HCT116 (cell line): ENCODE results near the gene KCNK15. TPM values are rescaled to one million over a fixed set of nuclear protein-coding genes. Genes with fewer than 3 reads are reported as not detected.

ENCODE experiments used
- ATAC-seq: fragments of 200-7000 bp; cut with Tn5 transposase; 2 replicates; pipeline ENCODE4 v1.9.1; 2020; ENCODE audit warnings: mild to moderate bottlenecking, moderate library complexity
- BruUV-seq: library from RNA; stranded (reverse); fragments of 400-500 nt; replicated peaks from 2 replicates; lab custom pipeline; 2021; lab: Mats Ljungman, UMichigan
- CTCF ChIA-PET: fragments of 300-600 bp; sonication (Branson Sonifier 250); formaldehyde crosslinking; loops from one replicate; lab custom pipeline; 2021; ENCODE audit warnings: antibody characterized with exemption; lab: Charles Lee
- POLR2A ChIA-PET: fragments of 300-600, 350-600 bp; sonication (Branson Sonifier 250); formaldehyde crosslinking; loops from one replicate; lab custom pipeline; 2021; ENCODE audit warnings: antibody characterized with exemption; lab: Charles Lee
- RAD21 ChIA-PET, 2 experiments: fragments of 300-600 bp; sonication (Branson Sonifier 250); formaldehyde crosslinking; loops; one replicate each; lab custom pipeline; 2023; ENCODE audit warnings: low total read pairs in 2 of 2; ENCODE audit not compliant: uncharacterized antibody in 2 of 2, unreplicated experiment in 2 of 2, low non-redundant PET in 1 of 2; lab: Charles Lee
- DNase-seq: peaks from one replicate; pipeline ENCODE4 v3.0.0-alpha.2; 2010; ENCODE audit warnings: low read depth, low spot score
- H2AFZ ChIP-seq: fragments of 200-600 bp; shearing (Covaris generic), sonication (generic); 2 replicates; pipeline ENCODE4 v1.6.1; 2017; ENCODE audit warnings: low read depth, mixed run types, mixed read lengths, antibody characterized with exemption, low read length; ENCODE audit not compliant: poor library complexity, severe bottlenecking
- H3K27ac ChIP-seq: 2 replicates; pipeline ENCODE4 v1.5.1; 2012; ENCODE audit warnings: low read depth, low read length
- H3K27me3 ChIP-seq: fragments of 200-600 bp; sonication (generic); 2 replicates; pipeline ENCODE4 v1.6.1; 2016; ENCODE audit warnings: mixed run types, low read length, mixed read lengths; ENCODE audit not compliant: insufficient read depth
- H3K36me3 ChIP-seq, 2 experiments: fragments of 200-500 bp in 1 of 2; fragments of 200-600 bp in 1 of 2; sonication (Bioruptor generic) in 1 of 2; sonication (generic) in 1 of 2; 2 replicates each; pipeline versions ENCODE4 v1.5.1 to v1.6.1; 2014 to 2016; ENCODE audit warnings: low read length in 2 of 2, inconsistent platforms in 1 of 2, mixed read lengths in 1 of 2, mixed run types in 1 of 2; ENCODE audit not compliant: insufficient read depth in 2 of 2, control insufficient read depth in 1 of 2
- H3K4me1 ChIP-seq, 2 experiments: fragments of 200-600 bp in 1 of 2; sonication (generic) in 1 of 2; 2 replicates each; pipeline versions ENCODE4 v1.5.1 to v1.6.1; 2012 to 2017; ENCODE audit warnings: low read length in 2 of 2, inconsistent platforms in 1 of 2, mild to moderate bottlenecking in 1 of 2, mixed read lengths in 1 of 2, mixed run types in 1 of 2, moderate library complexity in 1 of 2; ENCODE audit not compliant: insufficient read depth in 2 of 2, control insufficient read depth in 1 of 2
- H3K4me2 ChIP-seq: fragments of 200-600 bp; sonication (generic); 2 replicates; pipeline ENCODE4 v1.6.1; 2017; ENCODE audit warnings: mixed run types, low read length, mixed read lengths
- H3K4me3 ChIP-seq, 2 experiments: fragments of 200-600 bp in 1 of 2; sonication (generic) in 1 of 2; replicated peaks in 1 of 2; 2 replicates each; pipeline ENCODE4 v1.5.1; 2011 to 2016; ENCODE audit warnings: low read length in 2 of 2, control low read depth in 1 of 2, low read depth in 1 of 2, mild to moderate bottlenecking in 1 of 2, mixed read lengths in 1 of 2, mixed run types in 1 of 2
- H3K79me2 ChIP-seq: fragments of 200-600 bp; sonication (generic); 2 replicates; pipeline ENCODE4 v1.6.1; 2017; ENCODE audit warnings: mild to moderate bottlenecking, mixed run types, low read length, moderate library complexity, mixed read lengths; ENCODE audit not compliant: insufficient read depth
- H3K9ac ChIP-seq: fragments of 200-600 bp; sonication (generic); 2 replicates; pipeline ENCODE4 v1.6.1; 2016; ENCODE audit warnings: low read length, mixed read lengths
- H3K9me2 ChIP-seq: fragments of 200-600 bp; sonication (generic), shearing (Covaris generic); 2 replicates; pipeline ENCODE4 v1.6.1; 2017; ENCODE audit warnings: mixed run types, mild to moderate bottlenecking, moderate library complexity; ENCODE audit not compliant: insufficient read depth
- H3K9me3 ChIP-seq, 2 experiments: fragments of 200-500 bp in 1 of 2; fragments of 200-600 bp in 1 of 2; sonication (Bioruptor generic) in 1 of 2; sonication (generic) in 1 of 2; 2 replicates each; pipeline ENCODE4 v1.6.1; 2014 to 2017; ENCODE audit warnings: low read length in 2 of 2, mixed read lengths in 2 of 2, inconsistent platforms in 1 of 2, low read depth in 1 of 2, mild to moderate bottlenecking in 1 of 2, mixed run types in 1 of 2, moderate library complexity in 1 of 2; ENCODE audit not compliant: control insufficient read depth in 1 of 2, insufficient read depth in 1 of 2
- H4K20me1 ChIP-seq: fragments of 200-600 bp; sonication (generic), shearing (Covaris generic); 2 replicates; pipeline ENCODE4 v1.6.1; 2017; ENCODE audit warnings: mixed run types, mild to moderate bottlenecking, moderate library complexity; ENCODE audit not compliant: insufficient read depth
- ATF3 ChIP-seq: IDR thresholded peaks from 2 replicates; pipeline ENCODE4 v1.6.1; 2012
- CBX3 ChIP-seq: IDR thresholded peaks from 2 replicates; pipeline ENCODE4 v1.6.1; 2012; ENCODE audit warnings: low read depth
- CTCF ChIP-seq, 3 experiments: fragments of 200-600 bp in 1 of 3; sonication (generic) in 1 of 3; IDR thresholded peaks in 2 of 3; conservative IDR thresholded peaks in 1 of 3; 2 replicates each; pipeline ENCODE4 v1.5.1; 2012 to 2017; ENCODE audit warnings: low read depth in 2 of 3, low read length in 2 of 3, antibody characterized with exemption in 1 of 3, borderline replicate concordance in 1 of 3, control low read depth in 1 of 3, mild to moderate bottlenecking in 1 of 3, mixed read lengths in 1 of 3, mixed run types in 1 of 3, moderate library complexity in 1 of 3; ENCODE audit not compliant: insufficient read depth in 1 of 3
- EZH2 ChIP-seq: fragments of 200-600 bp; sonication (generic); IDR thresholded peaks from 2 replicates; pipeline ENCODE4 v1.6.1; 2017; ENCODE audit warnings: antibody characterized with exemption, mixed run types
- EZH2phosphoT487 ChIP-seq: fragments of 200-600 bp; IDR thresholded peaks from 2 replicates; pipeline ENCODE4 v1.6.1; 2018; ENCODE audit warnings: antibody characterized with exemption, borderline replicate concordance
- FOSL1 ChIP-seq: IDR thresholded peaks from 2 replicates; pipeline ENCODE4 v1.6.1; 2012; ENCODE audit warnings: low read depth
- JUND ChIP-seq: IDR thresholded peaks from 2 replicates; pipeline ENCODE4 v1.6.1; 2012
- MAX ChIP-seq: IDR thresholded peaks from 2 replicates; pipeline ENCODE4 v1.6.1; 2012
- POLR2AphosphoS5 ChIP-seq: IDR thresholded peaks from 2 replicates; pipeline ENCODE4 v1.6.1; 2011; ENCODE audit warnings: mild to moderate bottlenecking, low read depth, low read length, moderate library complexity
- RAD21 ChIP-seq: IDR thresholded peaks from 2 replicates; pipeline ENCODE4 v1.6.1; 2012; ENCODE audit warnings: low read depth, mild to moderate bottlenecking
- REST ChIP-seq: IDR thresholded peaks from 2 replicates; pipeline ENCODE4 v1.6.1; 2012; ENCODE audit warnings: low read depth
- SIN3A ChIP-seq: IDR thresholded peaks from 2 replicates; pipeline ENCODE4 v1.6.1; 2012; ENCODE audit warnings: low read depth
- SP1 ChIP-seq: IDR thresholded peaks from 2 replicates; pipeline ENCODE4 v1.6.1; 2012; ENCODE audit warnings: low read depth
- SRF ChIP-seq: IDR thresholded peaks from 2 replicates; pipeline ENCODE4 v1.6.1; 2012; ENCODE audit warnings: low read depth
- TCF7L2 ChIP-seq: IDR thresholded peaks from 2 replicates; pipeline ENCODE4 v1.7.0; 2011; ENCODE audit warnings: borderline replicate concordance, inconsistent platforms; ENCODE audit not compliant: insufficient read depth, insufficient read length; ENCODE audit errors: extremely low read depth
- YY1 ChIP-seq: IDR thresholded peaks from 2 replicates; pipeline ENCODE4 v1.6.1; 2011; ENCODE audit warnings: low read length, low read depth, moderate library complexity, mild to moderate bottlenecking; ENCODE audit not compliant: insufficient replicate concordance; ENCODE audit errors: extremely low read depth
- ZBTB33 ChIP-seq: IDR thresholded peaks from 2 replicates; pipeline ENCODE4 v1.6.1; 2011; ENCODE audit warnings: mild to moderate bottlenecking, low read length, moderate library complexity; ENCODE audit not compliant: insufficient replicate concordance; ENCODE audit errors: extremely low read depth
- ZFX ChIP-seq: fragments of 450-650 bp; IDR thresholded peaks from 2 replicates; pipeline ENCODE4 v1.6.1; 2017
- ZNF274 ChIP-seq: fragments of 200-500 bp; sonication (Bioruptor generic); IDR thresholded peaks from 2 replicates; pipeline ENCODE4 v1.6.1; 2014; ENCODE audit warnings: mild to moderate bottlenecking, low read depth, low read length, inconsistent platforms
- intact Hi-C: fragments of 100-400 bp; cut with micrococcal nuclease; formaldehyde crosslinking; loops from 2 replicates; pipeline ENCODE4 v1.10.0; 2022
- total RNA-seq: library from RNA; stranded (reverse); gene quantifications from one replicate; pipeline ENCODE4 v1.2.1, GENCODE V29; 2021; ENCODE audit not compliant: unreplicated experiment

Gene KCNK15
- total RNA-seq, 1 experiment from 2014 or later: not detected

- H4K20me1 ChIP-seq: no peaks in the 10 kb centered on the region
Measured at GRCh38 chr20:44706301-44707017, 39.2 kb upstream of the KCNK15 start.

More at GRCh38 chr20:44706301-44707017, 39.2 kb upstream of the KCNK15 start:
- no peaks in the 10 kb centered on the region for H3K27me3 ChIP-seq
- TF ChIP-seq CBX3 (no peak), MAX (no peak), REST (no peak), RAD21 (no peak), EZH2phosphoT487 (no peak), YY1 (no peak), SP1 (no peak), TCF7L2 (no peak), ZNF274 (no peak), SRF (no peak), JUND (no peak), CTCF (IDR thresholded peaks at IDR 0.05 in 2 of 3, conservative IDR thresholded peaks at IDR 0.05 in 1 of 3; ENCODE audit: borderline replicate concordance in 1 of 3, insufficient read depth in 1 of 3, low read depth in 2 of 3, low read length in 2 of 3) (no peak), ZFX (no peak), ATF3 (no peak), ZBTB33 (no peak), FOSL1 (no peak), SIN3A (no peak), EZH2 (no peak), POLR2AphosphoS5 (no peak)
- H3K9ac ChIP-seq: no peak overlapping the region
- H3K9me3 ChIP-seq: no peaks in the 10 kb centered on the region
- ATAC-seq: no peak
- no peak for DNase-seq
- no TSS peak for BruUV-seq
- ChIA-PET POLR2A (no interaction called here), CTCF (no interaction called here), RAD21 (no interaction called here)
- H3K4me1 ChIP-seq: peaks cover 3 to 13% of the 10 kb centered on the region in 2 experiments; a peak in 3 of 4 replicates
- H3K27ac ChIP-seq: no peak overlapping the region
- H3K36me3 ChIP-seq: no peaks in the 10 kb centered on the region
- H3K4me2 ChIP-seq: no peak overlapping the region
- intact Hi-C loops: no loop called here
- no peak overlapping the region for H2AFZ ChIP-seq
- H3K9me2 ChIP-seq: no peaks in the 10 kb centered on the region
- H3K79me2 ChIP-seq: no peaks in the 10 kb centered on the region
- no peak overlapping the region for H3K4me3 ChIP-seq
